HEK293 (cell line): Measurements from ENCODE around the gene LMNA.
A peak's percentile ranks its signal among the peaks of the same experiment; 100 is the strongest.

Experiments used
- CTCF ChIP-seq: fragments of 450-650 bp; formaldehyde crosslinking; IDR thresholded peaks from 2 replicates; pipeline ENCODE4 v1.5.1; 2016; ENCODE audit warnings: missing biosample characterization, missing genetic modification characterization
- GLI2 ChIP-seq: fragments of 450-650 bp; formaldehyde crosslinking; IDR thresholded peaks from 2 replicates; pipeline ENCODE4; 2017; ENCODE audit warnings: missing biosample characterization, missing genetic modification characterization, low read depth, borderline replicate concordance
- PRDM1 ChIP-seq: fragments of 450-650 bp; formaldehyde crosslinking; IDR thresholded peaks from 2 replicates; pipeline ENCODE4; 2016; ENCODE audit warnings: missing biosample characterization, missing genetic modification characterization
- SP2 ChIP-seq: fragments of 450-650 bp; formaldehyde crosslinking; IDR thresholded peaks from 2 replicates; pipeline ENCODE4 v1.5.1; 2016; ENCODE audit warnings: missing biosample characterization, missing genetic modification characterization
- YY1 ChIP-seq: fragments of 450-650 bp; formaldehyde crosslinking; IDR thresholded peaks from 2 replicates; pipeline ENCODE4 v1.5.1; 2018; ENCODE audit warnings: missing biosample characterization, missing genetic modification characterization
- ZBTB20 ChIP-seq: fragments of 450-650 bp; formaldehyde crosslinking; IDR thresholded peaks from 2 replicates; pipeline ENCODE4 v1.5.1; 2016; ENCODE audit warnings: missing biosample characterization, missing genetic modification characterization
- ZBTB26 ChIP-seq: fragments of 450-650 bp; formaldehyde crosslinking; optimal IDR thresholded peaks from 2 replicates; pipeline ENCODE3; 2016; ENCODE audit warnings: missing biosample characterization, mild to moderate bottlenecking, missing genetic modification characterization
- ZEB2 ChIP-seq: fragments of 450-650 bp; formaldehyde crosslinking; IDR thresholded peaks from 2 replicates; pipeline ENCODE4 v1.5.1; 2016; ENCODE audit warnings: missing biosample characterization, missing genetic modification characterization
- ZFHX2 ChIP-seq: fragments of 450-650 bp; formaldehyde crosslinking; conservative IDR thresholded peaks from 2 replicates; pipeline ENCODE4 v1.5.1; 2016; ENCODE audit warnings: missing biosample characterization, missing genetic modification characterization
- ZNF223 ChIP-seq: fragments of 450-650 bp; formaldehyde crosslinking; IDR thresholded peaks from 2 replicates; pipeline ENCODE4 v1.5.1; 2016; ENCODE audit warnings: missing biosample characterization, missing genetic modification characterization
- ZNF239 ChIP-seq: fragments of 450-650 bp; formaldehyde crosslinking; IDR thresholded peaks from 2 replicates; pipeline ENCODE4 v1.5.1; 2016; ENCODE audit warnings: missing biosample characterization, missing genetic modification characterization
- ZNF324 ChIP-seq: fragments of 450-650 bp; formaldehyde crosslinking; IDR thresholded peaks from 2 replicates; pipeline ENCODE4 v1.5.1; 2016; ENCODE audit warnings: missing biosample characterization, missing genetic modification characterization
- ZNF341 ChIP-seq: fragments of 450-650 bp; formaldehyde crosslinking; IDR thresholded peaks from 2 replicates; pipeline ENCODE4; 2016; ENCODE audit warnings: low read depth, missing biosample characterization, missing genetic modification characterization
- ZNF600 ChIP-seq: fragments of 450-650 bp; formaldehyde crosslinking; IDR thresholded peaks from 2 replicates; pipeline ENCODE4 v1.5.1; 2016; ENCODE audit warnings: missing biosample characterization, missing genetic modification characterization
- ZNF660 ChIP-seq: fragments of 450-650 bp; IDR thresholded peaks from 2 replicates; pipeline ENCODE4 v1.5.1; 2018; ENCODE audit warnings: missing biosample characterization, mild to moderate bottlenecking, missing genetic modification characterization
- ZSCAN30 ChIP-seq: fragments of 450-650 bp; IDR thresholded peaks from 2 replicates; pipeline ENCODE4 v1.5.1; 2018; ENCODE audit warnings: missing biosample characterization, mild to moderate bottlenecking, missing genetic modification characterization, moderate library complexity
- ZSCAN5A ChIP-seq: fragments of 450-650 bp; formaldehyde crosslinking; IDR thresholded peaks from 2 replicates; pipeline ENCODE4 v1.5.1; 2016; ENCODE audit warnings: missing biosample characterization, missing genetic modification characterization
- TF ChIP-seq, protein P1 (sequence below): fragments of 450-650 bp; formaldehyde crosslinking; IDR thresholded peaks from 2 replicates; pipeline ENCODE4 v1.5.1; 2016; ENCODE audit warnings: missing biosample characterization, missing genetic modification characterization
- TF ChIP-seq, protein P2 (sequence below): fragments of 450-650 bp; formaldehyde crosslinking; IDR thresholded peaks from 2 replicates; pipeline ENCODE4 v1.5.1; 2016; ENCODE audit warnings: missing biosample characterization, missing genetic modification characterization, borderline replicate concordance
- TF ChIP-seq, protein P3 (sequence below): fragments of 450-650 bp; formaldehyde crosslinking; IDR thresholded peaks from 2 replicates; pipeline ENCODE4 v1.5.1; 2016; ENCODE audit warnings: missing biosample characterization, missing genetic modification characterization
- TF ChIP-seq, protein P4 (sequence below): fragments of 450-650 bp; formaldehyde crosslinking; IDR thresholded peaks from 2 replicates; pipeline ENCODE4 v1.5.1; 2016; ENCODE audit warnings: missing biosample characterization, missing genetic modification characterization
- TF ChIP-seq, protein P5 (sequence below): fragments of 450-650 bp; formaldehyde crosslinking; IDR thresholded peaks from 2 replicates; pipeline ENCODE4 v1.5.1; 2017; ENCODE audit warnings: missing biosample characterization, mild to moderate bottlenecking, missing genetic modification characterization, moderate library complexity

LMNA gene

GRCh38 chr1:156146020-156146768 is 31.7 kb downstream of the LMNA start (continued):
- no peak for TF ChIP-seq ZSCAN5A (tag by site-specific recombination)
- TF ChIP-seq ZSCAN30: peak; percentile 89; the same call in 1 of the 2 replicates
- TF ChIP-seq, protein P1, sequence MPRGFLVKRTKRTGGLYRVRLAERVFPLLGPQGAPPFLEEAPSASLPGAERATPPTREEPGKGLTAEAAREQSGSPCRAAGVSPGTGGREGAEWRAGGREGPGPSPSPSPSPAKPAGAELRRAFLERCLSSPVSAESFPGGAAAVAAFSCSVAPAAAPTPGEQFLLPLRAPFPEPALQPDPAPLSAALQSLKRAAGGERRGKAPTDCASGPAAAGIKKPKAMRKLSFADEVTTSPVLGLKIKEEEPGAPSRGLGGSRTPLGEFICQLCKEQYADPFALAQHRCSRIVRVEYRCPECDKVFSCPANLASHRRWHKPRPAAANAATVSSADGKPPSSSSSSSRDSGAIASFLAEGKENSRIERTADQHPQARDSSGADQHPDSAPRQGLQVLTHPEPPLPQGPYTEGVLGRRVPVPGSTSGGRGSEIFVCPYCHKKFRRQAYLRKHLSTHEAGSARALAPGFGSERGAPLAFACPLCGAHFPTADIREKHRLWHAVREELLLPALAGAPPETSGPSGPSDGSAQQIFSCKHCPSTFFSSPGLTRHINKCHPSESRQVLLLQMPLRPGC: peak; percentile 76
- no peak for TF ChIP-seq ZNF239
- TF ChIP-seq ZBTB26 (tag by site-specific recombination): peak; percentile 41
- peak; percentile 49; the same call in 1 of the 2 replicates for TF ChIP-seq ZNF324
- TF ChIP-seq ZNF660 (tag by site-specific recombination): peak; percentile 94
- TF ChIP-seq ZBTB20 (tag by site-specific recombination): no peak; the same call in 1 of the 2 replicates
- peak; percentile 67 for TF ChIP-seq ZEB2 (tag by site-specific recombination)
- no peak for TF ChIP-seq GLI2 (tag by site-specific recombination)
- no peak for TF ChIP-seq ZNF341 (tag by site-specific recombination)
- TF ChIP-seq ZFHX2 (tag by site-specific recombination): peak; percentile 51
- TF ChIP-seq ZNF223 (tag by site-specific recombination): no peak
- TF ChIP-seq, protein P2, sequence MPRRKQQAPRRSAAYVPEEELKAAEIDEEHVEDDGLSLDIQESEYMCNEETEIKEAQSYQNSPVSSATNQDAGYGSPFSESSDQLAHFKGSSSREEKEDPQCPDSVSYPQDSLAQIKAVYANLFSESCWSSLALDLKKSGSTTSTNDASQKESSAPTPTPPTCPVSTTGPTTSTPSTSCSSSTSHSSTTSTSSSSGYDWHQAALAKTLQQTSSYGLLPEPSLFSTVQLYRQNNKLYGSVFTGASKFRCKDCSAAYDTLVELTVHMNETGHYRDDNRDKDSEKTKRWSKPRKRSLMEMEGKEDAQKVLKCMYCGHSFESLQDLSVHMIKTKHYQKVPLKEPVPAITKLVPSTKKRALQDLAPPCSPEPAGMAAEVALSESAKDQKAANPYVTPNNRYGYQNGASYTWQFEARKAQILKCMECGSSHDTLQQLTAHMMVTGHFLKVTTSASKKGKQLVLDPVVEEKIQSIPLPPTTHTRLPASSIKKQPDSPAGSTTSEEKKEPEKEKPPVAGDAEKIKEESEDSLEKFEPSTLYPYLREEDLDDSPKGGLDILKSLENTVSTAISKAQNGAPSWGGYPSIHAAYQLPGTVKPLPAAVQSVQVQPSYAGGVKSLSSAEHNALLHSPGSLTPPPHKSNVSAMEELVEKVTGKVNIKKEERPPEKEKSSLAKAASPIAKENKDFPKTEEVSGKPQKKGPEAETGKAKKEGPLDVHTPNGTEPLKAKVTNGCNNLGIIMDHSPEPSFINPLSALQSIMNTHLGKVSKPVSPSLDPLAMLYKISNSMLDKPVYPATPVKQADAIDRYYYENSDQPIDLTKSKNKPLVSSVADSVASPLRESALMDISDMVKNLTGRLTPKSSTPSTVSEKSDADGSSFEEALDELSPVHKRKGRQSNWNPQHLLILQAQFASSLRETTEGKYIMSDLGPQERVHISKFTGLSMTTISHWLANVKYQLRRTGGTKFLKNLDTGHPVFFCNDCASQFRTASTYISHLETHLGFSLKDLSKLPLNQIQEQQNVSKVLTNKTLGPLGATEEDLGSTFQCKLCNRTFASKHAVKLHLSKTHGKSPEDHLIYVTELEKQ (tag by site-specific recombination): no peak
- TF ChIP-seq PRDM1 (tag by site-specific recombination): peak; percentile 27; the same call in 1 of the 2 replicates
- TF ChIP-seq CTCF (tag by site-specific recombination): peak; percentile 58
- TF ChIP-seq, protein P3, sequence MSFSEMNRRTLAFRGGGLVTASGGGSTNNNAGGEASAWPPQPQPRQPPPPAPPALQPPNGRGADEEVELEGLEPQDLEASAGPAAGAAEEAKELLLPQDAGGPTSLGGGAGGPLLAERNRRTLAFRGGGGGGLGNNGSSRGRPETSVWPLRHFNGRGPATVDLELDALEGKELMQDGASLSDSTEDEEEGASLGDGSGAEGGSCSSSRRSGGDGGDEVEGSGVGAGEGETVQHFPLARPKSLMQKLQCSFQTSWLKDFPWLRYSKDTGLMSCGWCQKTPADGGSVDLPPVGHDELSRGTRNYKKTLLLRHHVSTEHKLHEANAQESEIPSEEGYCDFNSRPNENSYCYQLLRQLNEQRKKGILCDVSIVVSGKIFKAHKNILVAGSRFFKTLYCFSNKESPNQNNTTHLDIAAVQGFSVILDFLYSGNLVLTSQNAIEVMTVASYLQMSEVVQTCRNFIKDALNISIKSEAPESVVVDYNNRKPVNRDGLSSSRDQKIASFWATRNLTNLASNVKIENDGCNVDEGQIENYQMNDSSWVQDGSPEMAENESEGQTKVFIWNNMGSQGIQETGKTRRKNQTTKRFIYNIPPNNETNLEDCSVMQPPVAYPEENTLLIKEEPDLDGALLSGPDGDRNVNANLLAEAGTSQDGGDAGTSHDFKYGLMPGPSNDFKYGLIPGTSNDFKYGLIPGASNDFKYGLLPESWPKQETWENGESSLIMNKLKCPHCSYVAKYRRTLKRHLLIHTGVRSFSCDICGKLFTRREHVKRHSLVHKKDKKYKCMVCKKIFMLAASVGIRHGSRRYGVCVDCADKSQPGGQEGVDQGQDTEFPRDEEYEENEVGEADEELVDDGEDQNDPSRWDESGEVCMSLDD (tag by site-specific recombination): no peak
- no peak for TF ChIP-seq YY1
- TF ChIP-seq, protein P4, sequence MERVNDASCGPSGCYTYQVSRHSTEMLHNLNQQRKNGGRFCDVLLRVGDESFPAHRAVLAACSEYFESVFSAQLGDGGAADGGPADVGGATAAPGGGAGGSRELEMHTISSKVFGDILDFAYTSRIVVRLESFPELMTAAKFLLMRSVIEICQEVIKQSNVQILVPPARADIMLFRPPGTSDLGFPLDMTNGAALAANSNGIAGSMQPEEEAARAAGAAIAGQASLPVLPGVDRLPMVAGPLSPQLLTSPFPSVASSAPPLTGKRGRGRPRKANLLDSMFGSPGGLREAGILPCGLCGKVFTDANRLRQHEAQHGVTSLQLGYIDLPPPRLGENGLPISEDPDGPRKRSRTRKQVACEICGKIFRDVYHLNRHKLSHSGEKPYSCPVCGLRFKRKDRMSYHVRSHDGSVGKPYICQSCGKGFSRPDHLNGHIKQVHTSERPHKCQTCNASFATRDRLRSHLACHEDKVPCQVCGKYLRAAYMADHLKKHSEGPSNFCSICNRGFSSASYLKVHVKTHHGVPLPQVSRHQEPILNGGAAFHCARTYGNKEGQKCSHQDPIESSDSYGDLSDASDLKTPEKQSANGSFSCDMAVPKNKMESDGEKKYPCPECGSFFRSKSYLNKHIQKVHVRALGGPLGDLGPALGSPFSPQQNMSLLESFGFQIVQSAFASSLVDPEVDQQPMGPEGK (tag by site-specific recombination): peak; percentile 50; the same call in 1 of the 2 replicates
- TF ChIP-seq, protein P5, sequence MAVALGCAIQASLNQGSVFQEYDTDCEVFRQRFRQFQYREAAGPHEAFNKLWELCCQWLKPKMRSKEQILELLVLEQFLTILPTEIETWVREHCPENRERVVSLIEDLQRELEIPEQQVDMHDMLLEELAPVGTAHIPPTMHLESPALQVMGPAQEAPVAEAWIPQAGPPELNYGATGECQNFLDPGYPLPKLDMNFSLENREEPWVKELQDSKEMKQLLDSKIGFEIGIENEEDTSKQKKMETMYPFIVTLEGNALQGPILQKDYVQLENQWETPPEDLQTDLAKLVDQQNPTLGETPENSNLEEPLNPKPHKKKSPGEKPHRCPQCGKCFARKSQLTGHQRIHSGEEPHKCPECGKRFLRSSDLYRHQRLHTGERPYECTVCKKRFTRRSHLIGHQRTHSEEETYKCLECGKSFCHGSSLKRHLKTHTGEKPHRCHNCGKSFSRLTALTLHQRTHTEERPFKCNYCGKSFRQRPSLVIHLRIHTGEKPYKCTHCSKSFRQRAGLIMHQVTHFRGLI (tag by site-specific recombination): no peak
- peak; percentile 39 for TF ChIP-seq SP2 (tag by site-specific recombination)
- peak; percentile 82 for TF ChIP-seq ZNF600 (tag by site-specific recombination)
